HUDEP-2 (cell line): ENCODE data around the gene HEATR5B.
"Not testable (repeated sequence)": the region's sequence is repeated elsewhere in the genome, so short reads cannot be mapped to it uniquely, and the experiment has no call there.

ENCODE experiments used
- DNase-seq, 76 experiments: peaks; one replicate each; lab custom pipeline; 2025; ENCODE audit not compliant: unreplicated experiment in 76 of 76; lab: John Stamatoyannopoulos, UW

HEATR5B gene

DNA sequence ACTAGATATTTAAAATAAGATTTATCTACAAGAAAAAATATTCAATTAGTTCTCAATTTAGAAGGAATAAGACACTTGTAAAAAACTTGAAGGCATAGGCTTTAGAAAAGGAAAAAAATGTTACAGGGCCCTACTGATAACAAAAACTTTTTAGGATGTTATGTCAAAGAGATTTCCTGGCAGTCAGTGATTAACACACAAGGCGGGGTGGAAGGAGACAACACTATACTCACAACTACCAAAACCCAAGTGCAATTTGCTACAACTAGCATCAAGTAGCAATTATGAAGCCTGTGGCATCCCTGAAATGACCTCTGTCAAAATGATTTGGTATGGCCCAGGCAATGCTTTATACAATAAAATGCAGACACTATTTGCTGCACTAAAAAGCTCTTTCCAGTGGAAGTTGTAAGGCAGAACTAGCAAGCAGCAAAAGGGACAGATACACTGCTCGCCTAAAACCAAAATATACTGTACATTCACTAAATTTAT, 133.1 kb downstream of the HEATR5B start:
- DNase-seq = no peak

DNA sequence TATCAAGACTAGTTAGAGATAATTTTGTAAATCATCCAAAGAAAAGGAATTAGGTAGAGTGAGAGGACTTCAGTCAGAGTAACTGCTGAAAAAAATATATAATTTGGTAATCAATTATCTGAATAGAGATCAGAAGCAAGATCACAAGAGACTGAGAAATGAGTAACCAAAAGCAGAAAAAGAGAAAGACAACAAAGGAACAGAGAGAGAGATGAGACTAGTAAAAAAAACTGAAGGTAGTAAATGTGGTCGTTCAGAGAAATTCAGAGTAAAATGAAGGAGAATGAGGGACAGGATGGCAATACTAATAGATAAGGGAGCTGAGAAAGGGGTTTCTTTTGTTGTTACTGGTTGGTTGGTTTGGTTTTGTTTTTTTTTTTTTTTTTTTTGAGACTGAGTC, 134.3 kb downstream of the HEATR5B start:
- DNase-seq = no peak

DNA sequence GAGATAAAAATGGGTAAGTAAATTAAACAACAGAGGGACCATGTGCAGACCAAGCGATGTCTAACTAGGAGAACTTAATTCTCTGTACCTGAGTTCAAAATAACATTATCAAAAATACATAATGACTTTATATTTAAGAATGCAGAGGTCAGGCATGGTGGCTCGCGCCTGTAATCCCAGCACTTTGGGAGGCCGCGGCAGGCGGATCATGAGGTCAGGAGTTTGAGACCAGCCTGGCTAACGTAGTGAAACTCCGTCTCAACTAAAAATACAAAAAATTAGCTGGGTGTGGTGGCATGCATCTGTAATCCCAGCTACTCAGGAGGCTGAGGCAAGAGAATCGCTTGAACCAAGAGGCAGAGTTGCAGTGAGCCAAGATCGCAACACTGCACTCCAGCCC, 138.9 kb downstream of the HEATR5B start:
- not testable (repeated sequence) for DNase-seq

DNA sequence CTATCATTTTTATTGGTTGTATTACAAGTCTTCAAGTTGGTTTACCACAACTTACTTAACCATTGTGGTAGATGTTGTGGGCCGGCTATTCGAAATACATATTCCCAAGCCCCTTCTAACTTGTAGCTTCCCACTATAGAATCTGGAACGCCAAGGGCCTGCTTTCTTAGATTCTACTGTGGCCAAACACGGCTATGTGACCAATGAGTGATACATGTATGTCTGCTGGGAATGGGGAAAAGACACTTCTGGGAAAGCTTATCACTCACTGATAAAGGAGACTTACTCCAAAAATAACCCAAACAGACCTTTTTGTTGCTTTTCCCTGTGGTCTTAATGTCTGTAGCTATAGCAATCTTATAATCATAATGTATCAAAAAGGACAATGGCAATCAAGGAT, 142.3 kb downstream of the HEATR5B start:
- no peak for DNase-seq

DNA sequence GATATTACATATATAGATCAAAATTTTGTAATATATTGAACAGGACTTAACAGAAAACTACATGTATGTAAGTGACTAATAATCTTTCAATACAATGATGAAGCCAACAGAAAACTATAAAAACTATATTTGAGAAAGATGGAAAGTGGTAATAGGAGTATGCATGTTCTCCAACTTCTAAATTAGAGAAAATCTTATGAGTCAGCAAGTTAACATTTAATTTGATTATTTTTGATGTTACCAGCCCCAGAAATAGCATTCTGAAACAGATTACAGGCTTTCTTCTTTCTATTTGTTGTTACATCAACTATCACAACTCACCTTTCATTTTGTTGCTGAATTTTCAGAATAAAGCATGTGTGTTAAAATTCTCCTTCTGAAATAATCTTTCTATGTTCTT, 147.6 kb downstream of the HEATR5B start:
- DNase-seq = not testable (repeated sequence)

DNA sequence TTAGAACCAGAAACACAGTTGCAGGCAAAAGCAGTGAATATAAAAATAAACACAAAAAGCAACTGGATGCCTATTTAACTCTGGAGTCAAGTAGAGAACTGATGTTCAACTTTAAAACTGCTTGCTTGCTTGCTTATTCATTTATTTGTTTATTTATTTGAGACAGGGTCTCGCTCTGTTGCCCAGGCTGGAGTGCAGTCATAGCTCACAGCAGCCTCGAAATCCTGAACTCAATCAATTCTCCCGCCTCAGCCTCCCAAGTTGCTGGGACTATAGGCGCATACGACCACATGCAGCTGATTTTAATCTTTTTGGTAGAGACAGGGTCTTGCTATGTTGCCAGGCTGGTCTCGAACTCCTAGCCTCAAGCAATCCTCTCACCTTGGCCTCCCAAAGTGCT, 152.5 kb downstream of the HEATR5B start:
- not testable (repeated sequence) for DNase-seq
